AG09309 (cell line): Measurements from ENCODE around the gene ITPR2.
"Not testable (repeated sequence)": the region's sequence is repeated elsewhere in the genome, so short reads cannot be mapped to it uniquely, and the experiment has no call there.

ENCODE experiments used
- DNase-seq: peaks from one replicate; pipeline ENCODE4 v3.0.0-alpha.2; 2010; ENCODE audit warnings: low read depth
- H3K4me3 ChIP-seq: 2 replicates; pipeline ENCODE4 v1.5.1; 2011; ENCODE audit warnings: mild to moderate bottlenecking, low read depth, low read length, moderate library complexity; ENCODE audit not compliant: control insufficient read depth
- CTCF ChIP-seq: IDR thresholded peaks from 2 replicates; pipeline ENCODE4 v1.5.1; 2011; ENCODE audit warnings: mild to moderate bottlenecking, low read depth, low read length, inconsistent platforms; ENCODE audit not compliant: insufficient read depth, control insufficient read depth; ENCODE audit errors: missing control alignments

ITPR2 gene

GRCh38 chr12:26841085-26841484, 8.1 kb upstream of the ITPR2 start:
- no peak overlapping the region for H3K4me3 ChIP-seq
- DNase-seq: no peak
- no peak for TF ChIP-seq CTCF

- no peak overlapping the region for H3K4me3 ChIP-seq
- no peak for TF ChIP-seq CTCF
- DNase-seq: no peak
Measured at GRCh38 chr12:26839512-26839911, 6.5 kb upstream of the ITPR2 start.

- TF ChIP-seq CTCF: no peak
- DNase-seq: no peak
Measured at GRCh38 chr12:26838888-26839416, 6.0 kb upstream of the ITPR2 start.

GRCh38 chr12:26836201-26836600, 3.2 kb upstream of the ITPR2 start:
- no peak overlapping the region for H3K4me3 ChIP-seq
- no peak for TF ChIP-seq CTCF
- DNase-seq: no peak

More at GRCh38 chr12:26838888-26839416, 6.0 kb upstream of the ITPR2 start:
- no peak overlapping the region for H3K4me3 ChIP-seq

- DNase-seq, H3K4me3 ChIP-seq: not testable (repeated sequence)
Measured at GRCh38 chr12:26834503-26835060, 1.6 kb upstream of the ITPR2 start.

- H3K4me3 ChIP-seq: peak overlapping the region; percentile 64
- no peak for DNase-seq
- no peak for TF ChIP-seq CTCF
Measured at GRCh38 chr12:26833743-26834490, 923 bp upstream of the ITPR2 start.
